Osteoblast (primary cell): ENCODE measurements around the gene RPS6KA5. TPM values are rescaled to one million over a fixed set of nuclear protein-coding genes. Genes with fewer than 3 reads are reported as not detected.

ENCODE experiments used
- DNase-seq: peaks from one replicate; pipeline ENCODE4 v3.0.0; 2011; ENCODE audit warnings: low spot score, mixed read lengths; ENCODE audit not compliant: insufficient read length; ENCODE audit errors: missing footprints
- H2AFZ ChIP-seq: 2 replicates; pipeline ENCODE4 v1.6.0; 2011; ENCODE audit warnings: mild to moderate bottlenecking, low read length
- H3K27ac ChIP-seq: 2 replicates; pipeline ENCODE4 v1.5.1; 2011; ENCODE audit warnings: mild to moderate bottlenecking, low read depth, low read length, moderate library complexity
- H3K27me3 ChIP-seq: 2 replicates; pipeline ENCODE4 v1.6.0; 2012; ENCODE audit warnings: mild to moderate bottlenecking, control low read depth, inconsistent platforms, low read length, moderate library complexity; ENCODE audit not compliant: insufficient read depth
- H3K36me3 ChIP-seq: 2 replicates; pipeline ENCODE4 v1.5.1; 2011; ENCODE audit warnings: mild to moderate bottlenecking, low read length, control low read depth, moderate library complexity; ENCODE audit not compliant: insufficient read depth
- H3K4me1 ChIP-seq: 2 replicates; pipeline ENCODE4 v1.5.1; 2011; ENCODE audit warnings: mild to moderate bottlenecking, low read length, control low read depth, moderate library complexity; ENCODE audit not compliant: insufficient read depth
- H3K4me2 ChIP-seq: 2 replicates; pipeline ENCODE4 v1.6.0; 2011; ENCODE audit warnings: mild to moderate bottlenecking, low read length; ENCODE audit not compliant: insufficient read depth
- H3K4me3 ChIP-seq: fragments of 200-600 bp; sonication (generic); 3 replicates; pipeline ENCODE4 v1.5.1; 2012; ENCODE audit warnings: mild to moderate bottlenecking, low read length, inconsistent platforms; ENCODE audit not compliant: insufficient read depth
- H3K79me2 ChIP-seq: 2 replicates; pipeline ENCODE4 v1.6.0; 2012; ENCODE audit warnings: mild to moderate bottlenecking, low read length, control low read depth, inconsistent platforms; ENCODE audit not compliant: insufficient read depth
- H3K9me3 ChIP-seq: 2 replicates; pipeline ENCODE4 v1.5.1; 2011; ENCODE audit warnings: low read depth, low read length, control low read depth
- H4K20me1 ChIP-seq: 2 replicates; pipeline ENCODE4 v1.6.0; 2012; ENCODE audit warnings: mild to moderate bottlenecking, low read length, control low read depth; ENCODE audit not compliant: insufficient read depth
- CTCF ChIP-seq: IDR thresholded peaks from 2 replicates; pipeline ENCODE4 v1.5.1; 2011; ENCODE audit warnings: mild to moderate bottlenecking, low read depth, low read length, moderate library complexity; ENCODE audit errors: extremely low read depth
- total RNA-seq: library from RNA; depleted of rRNA; stranded (reverse); fragments of >200 nt; gene quantifications from 2 replicates; pipeline ENCODE4 v1.2.3, GENCODE V29; 2012

Gene RPS6KA5
- total RNA-seq, 1 donor: 1.4 TPM

GRCh38 chr14:91021115-91021514 is 39.3 kb downstream of the RPS6KA5 start:
- Histone ChIP-seq H3K9me3 (no peaks in the 10 kb centered on the region), H3K79me2 (no peaks in the 10 kb centered on the region), H3K4me2 (no peak overlapping the region), H3K27ac (no peak overlapping the region), H2AFZ (no peak overlapping the region), H4K20me1 (no peaks in the 10 kb centered on the region), H3K4me3 (no peak overlapping the region), H3K36me3 (no peaks in the 10 kb centered on the region), H3K27me3 (no peaks in the 10 kb centered on the region), H3K4me1 (no peaks in the 10 kb centered on the region)
- DNase-seq: no peak
- no peak for TF ChIP-seq CTCF

GRCh38 chr14:91019673-91020072 is 40.8 kb downstream of the RPS6KA5 start:
- no peaks in the 10 kb centered on the region for H3K27me3 ChIP-seq
- no peaks in the 10 kb centered on the region for H3K9me3 ChIP-seq
- H3K79me2 ChIP-seq: no peaks in the 10 kb centered on the region
- no peak overlapping the region for H2AFZ ChIP-seq
- DNase-seq: no peak
- no peaks in the 10 kb centered on the region for H3K4me1 ChIP-seq
- no peak for TF ChIP-seq CTCF
- no peak overlapping the region for H3K4me3 ChIP-seq
- H3K36me3 ChIP-seq: no peaks in the 10 kb centered on the region
- H3K4me2 ChIP-seq: no peak overlapping the region
- H4K20me1 ChIP-seq: no peaks in the 10 kb centered on the region
- H3K27ac ChIP-seq: no peak overlapping the region

- Histone ChIP-seq H3K27ac (no peak overlapping the region), H3K9me3 (no peaks in the 10 kb centered on the region), H3K4me2 (no peak overlapping the region), H3K36me3 (no peaks in the 10 kb centered on the region), H3K4me3 (no peak overlapping the region), H3K27me3 (no peaks in the 10 kb centered on the region), H4K20me1 (no peaks in the 10 kb centered on the region), H3K79me2 (no peaks in the 10 kb centered on the region), H3K4me1 (no peaks in the 10 kb centered on the region), H2AFZ (no peak overlapping the region)
- TF ChIP-seq CTCF: no peak
- no peak for DNase-seq
Measured at GRCh38 chr14:91018481-91018880, 42.0 kb downstream of the RPS6KA5 start.

- H3K4me3 ChIP-seq: no peak overlapping the region
- TF ChIP-seq CTCF: no peak
- H2AFZ ChIP-seq: no peak overlapping the region
- H4K20me1 ChIP-seq: no peaks in the 10 kb centered on the region
- H3K27me3 ChIP-seq: no peaks in the 10 kb centered on the region
- H3K4me1 ChIP-seq: no peaks in the 10 kb centered on the region
- H3K36me3 ChIP-seq: no peaks in the 10 kb centered on the region
- no peak overlapping the region for H3K27ac ChIP-seq
- no peaks in the 10 kb centered on the region for H3K9me3 ChIP-seq
- H3K79me2 ChIP-seq: no peaks in the 10 kb centered on the region
- H3K4me2 ChIP-seq: no peak overlapping the region
- no peak for DNase-seq
Measured at GRCh38 chr14:91016800-91017410, 43.5 kb downstream of the RPS6KA5 start.
